Suprapubic skin (tissue), 4 donors: ENCODE data around the gene ACVR1B. TPM values are rescaled to one million over a fixed set of nuclear protein-coding genes. Genes with fewer than 3 reads are reported as not detected.

Experiments used
- DNase-seq, 2 donors: peaks; one replicate each; pipeline ENCODE4 v3.0.0-alpha.2; 2019; ENCODE audit warnings: low spot score in 2 of 2
- H3K27ac ChIP-seq: fragments of 200-600 bp; sonication (generic); one replicate; pipeline ENCODE4 v1.5.1; 2019
- H3K27me3 ChIP-seq: fragments of 200-600 bp; sonication (generic); one replicate; pipeline ENCODE4 v1.5.1; 2019
- H3K36me3 ChIP-seq: fragments of 200-600 bp; sonication (generic); one replicate; pipeline ENCODE4 v1.5.1; 2019
- H3K4me1 ChIP-seq: fragments of 200-600 bp; sonication (generic); one replicate; pipeline ENCODE4 v1.5.1; 2019
- H3K4me3 ChIP-seq: fragments of 200-600 bp; sonication (generic); one replicate; pipeline ENCODE4 v1.5.1; 2019; ENCODE audit warnings: mild to moderate bottlenecking
- H3K9me3 ChIP-seq: fragments of 200-600 bp; sonication (generic); one replicate; pipeline ENCODE4 v1.5.1; 2019
- EP300 ChIP-seq: sonication (generic); formaldehyde crosslinking; IDR thresholded peaks from one replicate; pipeline ENCODE4 v1.6.1; 2017; ENCODE audit warnings: antibody characterized with exemption
- POLR2A ChIP-seq, 2 donors: fragments of 450-650 bp; IDR thresholded peaks; one replicate each; pipeline ENCODE4 v1.6.1; 2017; ENCODE audit warnings: antibody characterized with exemption in 2 of 2, mild to moderate bottlenecking in 2 of 2, moderate library complexity in 2 of 2
- POLR2AphosphoS5 ChIP-seq, 3 donors: sonication (generic); formaldehyde crosslinking; IDR thresholded peaks; one replicate each; pipeline ENCODE4 v1.6.1; 2017; ENCODE audit warnings: antibody characterized with exemption in 3 of 3
- WGBS: methylation state at CpG from one replicate; pipeline ENCODE4 v1.1.5; 2018; 5-methylcytosine and 5-hydroxymethylcytosine counted together
- total RNA-seq, 4 donors: library from RNA; depleted of rRNA; stranded (reverse); fragments of >200 nt; gene quantifications; one replicate each; pipeline ENCODE4 v1.1.0, GENCODE V29; 2016
- TF ChIP-seq, protein P1 (sequence below), 2 donors: fragments of 200-600 bp in 1 of 2; fragments of 450-650 bp in 1 of 2; sonication (generic) in 1 of 2; IDR thresholded peaks; one replicate each; pipeline ENCODE4 v1.5.1; 2016 to 2019; ENCODE audit warnings: antibody characterized with exemption in 2 of 2, mild to moderate bottlenecking in 1 of 2, moderate library complexity in 1 of 2

Gene ACVR1B
- total RNA-seq, 4 donors from 2014 or later = 40.5 to 103 (median 57.3) TPM

DNA sequence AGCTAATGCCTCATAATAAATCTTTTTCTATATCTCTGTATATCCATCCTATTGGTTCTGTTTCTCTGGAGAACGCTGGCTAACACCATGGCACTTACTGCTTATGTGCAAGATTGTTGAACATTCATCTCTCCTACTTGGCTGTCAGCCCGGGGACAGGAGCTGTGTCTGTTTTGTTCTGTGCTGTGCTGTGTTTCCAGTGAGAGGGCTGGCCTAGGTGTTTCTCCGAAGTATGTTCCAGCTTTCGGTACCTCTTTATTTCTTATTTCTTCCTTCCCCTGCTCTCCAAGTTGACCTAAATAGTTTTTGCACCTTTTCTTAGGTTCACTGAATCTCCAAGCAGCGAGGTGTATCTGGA, 80.9 kb downstream of the ACVR1B start:
- DNase-seq = peak in 1 of 2 donors; percentile 89
- H3K4me1 ChIP-seq = peaks cover 39% of the 10 kb centered on the region
- H3K27ac ChIP-seq = peak overlapping the region; percentile 84
- TF ChIP-seq, protein P1, sequence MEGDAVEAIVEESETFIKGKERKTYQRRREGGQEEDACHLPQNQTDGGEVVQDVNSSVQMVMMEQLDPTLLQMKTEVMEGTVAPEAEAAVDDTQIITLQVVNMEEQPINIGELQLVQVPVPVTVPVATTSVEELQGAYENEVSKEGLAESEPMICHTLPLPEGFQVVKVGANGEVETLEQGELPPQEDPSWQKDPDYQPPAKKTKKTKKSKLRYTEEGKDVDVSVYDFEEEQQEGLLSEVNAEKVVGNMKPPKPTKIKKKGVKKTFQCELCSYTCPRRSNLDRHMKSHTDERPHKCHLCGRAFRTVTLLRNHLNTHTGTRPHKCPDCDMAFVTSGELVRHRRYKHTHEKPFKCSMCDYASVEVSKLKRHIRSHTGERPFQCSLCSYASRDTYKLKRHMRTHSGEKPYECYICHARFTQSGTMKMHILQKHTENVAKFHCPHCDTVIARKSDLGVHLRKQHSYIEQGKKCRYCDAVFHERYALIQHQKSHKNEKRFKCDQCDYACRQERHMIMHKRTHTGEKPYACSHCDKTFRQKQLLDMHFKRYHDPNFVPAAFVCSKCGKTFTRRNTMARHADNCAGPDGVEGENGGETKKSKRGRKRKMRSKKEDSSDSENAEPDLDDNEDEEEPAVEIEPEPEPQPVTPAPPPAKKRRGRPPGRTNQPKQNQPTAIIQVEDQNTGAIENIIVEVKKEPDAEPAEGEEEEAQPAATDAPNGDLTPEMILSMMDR (IDR thresholded peaks at IDR 0.05) = no peak
- peak in 1 of 3 donors; percentile 6 for TF ChIP-seq POLR2AphosphoS5 (IDR thresholded peaks at IDR 0.05)
- 6% methylated on average over 5 of the region's 5 CpGs for WGBS
- H3K4me3 ChIP-seq = peak overlapping the region; percentile 38
- no peaks in the 10 kb centered on the region for H3K27me3 ChIP-seq
- H3K9me3 ChIP-seq = no peaks in the 10 kb centered on the region
- H3K36me3 ChIP-seq = no peaks in the 10 kb centered on the region

DNA sequence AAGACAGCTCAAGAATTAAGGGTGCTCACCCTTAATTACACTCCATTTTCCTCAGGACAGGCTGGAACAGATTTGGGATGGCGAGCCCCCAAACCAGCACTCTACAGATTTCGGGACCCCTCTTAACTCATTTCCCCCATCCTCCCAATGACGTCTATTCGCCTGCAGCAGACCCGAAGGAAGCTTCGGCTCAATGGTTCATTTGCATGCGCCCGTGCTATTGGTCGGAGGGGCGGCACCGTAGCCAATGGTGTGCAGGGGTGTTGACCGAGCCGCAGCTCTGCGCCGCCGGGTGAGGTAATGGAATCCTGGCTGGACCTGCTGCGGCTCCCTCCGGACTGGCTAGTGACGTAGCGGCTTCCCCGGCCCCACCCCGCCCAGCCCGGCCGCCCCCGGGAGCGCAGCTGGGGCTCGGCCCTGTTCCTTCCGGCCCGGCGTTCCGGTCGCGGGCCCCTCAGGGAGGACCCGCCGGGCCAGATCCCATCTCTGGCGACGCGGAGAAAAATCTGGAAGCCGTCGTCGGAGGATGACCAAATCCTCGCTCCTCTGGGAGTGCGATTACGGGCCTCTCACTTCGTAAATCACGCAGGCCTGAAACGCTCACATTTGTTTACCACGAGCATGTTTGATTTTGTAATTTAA, 81.4 kb downstream of the ACVR1B start:
- WGBS = 0% methylated on average over 26 of the region's 48 CpGs
- Histone ChIP-seq H3K36me3 (no peaks in the 10 kb centered on the region), H3K9me3 (no peaks in the 10 kb centered on the region), H3K4me1 (peaks cover 44% of the 10 kb centered on the region), H3K4me3 (peak overlapping the region; percentile 38), H3K27me3 (no peaks in the 10 kb centered on the region), H3K27ac (peak overlapping the region; percentile 84)
- DNase-seq = peak; percentile 99
- TF ChIP-seq POLR2A (IDR thresholded peaks at IDR 0.05) = peak in 1 of 2 donors; percentile 30
- TF ChIP-seq EP300 = peak; percentile 58
- TF ChIP-seq, protein P1 (IDR thresholded peaks at IDR 0.05) = no peak
- peak in 2 of 3 donors; percentile 70 to 82 for TF ChIP-seq POLR2AphosphoS5 (IDR thresholded peaks at IDR 0.05)

GRCh38 chr12:52033446-52034140, 82.1 kb downstream of the ACVR1B start:
- Histone ChIP-seq H3K36me3 (no peaks in the 10 kb centered on the region), H3K4me1 (peaks cover 50% of the 10 kb centered on the region), H3K9me3 (no peaks in the 10 kb centered on the region), H3K27ac (peak overlapping the region; percentile 84), H3K27me3 (no peaks in the 10 kb centered on the region), H3K4me3 (peak overlapping the region; percentile 38)
- 60% methylated on average over 13 of the region's 13 CpGs for WGBS
- DNase-seq = no peak
- TF ChIP-seq, protein P1 (IDR thresholded peaks at IDR 0.05) = no peak
- TF ChIP-seq POLR2AphosphoS5 (IDR thresholded peaks at IDR 0.05) (no peak), EP300 (no peak), POLR2A (IDR thresholded peaks at IDR 0.05) (no peak)

DNA sequence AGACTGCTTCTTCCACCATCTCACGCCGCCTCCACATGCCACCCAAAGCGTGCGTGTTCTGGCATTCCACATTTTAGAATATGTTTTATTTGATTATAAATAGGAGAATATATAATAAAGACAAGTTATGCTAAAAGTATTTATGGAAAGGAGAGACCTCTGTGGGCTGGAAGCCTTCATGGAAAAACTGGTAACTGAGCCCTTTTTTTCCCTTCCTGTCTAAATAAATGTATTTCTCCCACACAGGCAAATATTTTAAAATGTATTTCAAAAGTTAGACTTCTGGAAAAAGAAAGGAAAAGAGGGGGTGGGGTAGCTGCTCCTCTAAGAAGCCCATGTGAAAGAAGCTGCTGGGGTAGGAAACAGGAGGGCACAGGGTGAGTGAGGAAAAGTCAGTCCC, 83.7 kb downstream of the ACVR1B start:
- WGBS = 87% methylated on average over 4 of the region's 4 CpGs
- TF ChIP-seq, protein P1 (IDR thresholded peaks at IDR 0.05) = no peak
- TF ChIP-seq EP300 = no peak
- no peak for TF ChIP-seq POLR2A (IDR thresholded peaks at IDR 0.05)
- TF ChIP-seq POLR2AphosphoS5 (IDR thresholded peaks at IDR 0.05) = no peak
- no peak overlapping the region for H3K4me3 ChIP-seq
- DNase-seq = no peak
- no peaks in the 10 kb centered on the region for H3K36me3 ChIP-seq
- H3K4me1 ChIP-seq = peaks cover 52% of the 10 kb centered on the region
- H3K9me3 ChIP-seq = no peaks in the 10 kb centered on the region
- H3K27me3 ChIP-seq = no peaks in the 10 kb centered on the region
- H3K27ac ChIP-seq = no peak overlapping the region

- 71% methylated on average over 2 of the region's 2 CpGs for WGBS
- Histone ChIP-seq H3K4me3 (no peak overlapping the region), H3K9me3 (no peaks in the 10 kb centered on the region), H3K36me3 (no peaks in the 10 kb centered on the region), H3K27ac (peak overlapping the region; percentile 78), H3K4me1 (peaks cover 52% of the 10 kb centered on the region), H3K27me3 (no peaks in the 10 kb centered on the region)
- TF ChIP-seq EP300 = no peak
- TF ChIP-seq POLR2AphosphoS5 (IDR thresholded peaks at IDR 0.05) = no peak
- TF ChIP-seq, protein P1 (IDR thresholded peaks at IDR 0.05) = no peak
- TF ChIP-seq POLR2A (IDR thresholded peaks at IDR 0.05) = no peak
- no peak for DNase-seq
These were observed 84.4 kb downstream of the ACVR1B start for GRCh38 chr12:52035926-52036325.
